Activated B cell treated with CpG ODN at 0.5 μM for 24 hours (primary cell): ENCODE results near the gene ZIC1. TPM values are rescaled to one million over a fixed set of nuclear protein-coding genes. Genes with fewer than 3 reads are reported as not detected.

Experiments used
- ATAC-seq: fragments of 200-7000 bp; cut with Tn5 transposase; one replicate; pipeline ENCODE4 v1.10.0; 2021; ENCODE audit warnings: low read depth, mild to moderate bottlenecking, moderate library complexity
- CTCF ChIA-PET: fragments of 350-600 bp; sonication (Branson Sonifier 250); formaldehyde crosslinking; loops from one replicate; lab custom pipeline; 2021; ENCODE audit warnings: antibody characterized with exemption; lab: Charles Lee
- POLR2A ChIA-PET: fragments of 350-600 bp; sonication (Branson Sonifier 250); formaldehyde crosslinking; loops from one replicate; lab custom pipeline; 2021; ENCODE audit warnings: antibody characterized with exemption; lab: Charles Lee
- DNase-seq: peaks from one replicate; pipeline ENCODE4 v3.0.0; 2022
- H3K27ac Mint-ChIP-seq: one replicate; pipeline ENCODE4 v1.8.0; 2020; ENCODE audit warnings: mixed read lengths
- H3K27me3 Mint-ChIP-seq: one replicate; pipeline ENCODE4 v1.8.0; 2021; ENCODE audit warnings: mixed read lengths
- H3K36me3 Mint-ChIP-seq: one replicate; pipeline ENCODE4 v1.8.0; 2021; ENCODE audit warnings: low read depth, mixed read lengths
- H3K4me1 Mint-ChIP-seq: one replicate; pipeline ENCODE4 v1.8.0; 2021; ENCODE audit warnings: mixed read lengths
- H3K4me3 Mint-ChIP-seq: one replicate; pipeline ENCODE4 v1.8.0; 2020; ENCODE audit warnings: mild to moderate bottlenecking, mixed read lengths
- H3K9me3 Mint-ChIP-seq: one replicate; pipeline ENCODE4 v1.8.0; 2020; ENCODE audit warnings: mixed read lengths
- intact Hi-C: fragments of 100-400 bp; cut with micrococcal nuclease; formaldehyde crosslinking; loops from one replicate; pipeline ENCODE4 v1.15.1; 2024
- total RNA-seq: library from RNA; stranded (reverse); gene quantifications from 2 replicates; pipeline ENCODE4 v1.2.3, GENCODE V29; 2022
- TF ChIP-seq, protein P1 (sequence below): fragments of 200-600 bp; IDR thresholded peaks from one replicate; pipeline ENCODE4 v1.8.0; 2022; ENCODE audit warnings: antibody characterized with exemption, mild to moderate bottlenecking

ZIC1 gene
- total RNA-seq, 1 donor from 2014 or later, result not detected

DNA sequence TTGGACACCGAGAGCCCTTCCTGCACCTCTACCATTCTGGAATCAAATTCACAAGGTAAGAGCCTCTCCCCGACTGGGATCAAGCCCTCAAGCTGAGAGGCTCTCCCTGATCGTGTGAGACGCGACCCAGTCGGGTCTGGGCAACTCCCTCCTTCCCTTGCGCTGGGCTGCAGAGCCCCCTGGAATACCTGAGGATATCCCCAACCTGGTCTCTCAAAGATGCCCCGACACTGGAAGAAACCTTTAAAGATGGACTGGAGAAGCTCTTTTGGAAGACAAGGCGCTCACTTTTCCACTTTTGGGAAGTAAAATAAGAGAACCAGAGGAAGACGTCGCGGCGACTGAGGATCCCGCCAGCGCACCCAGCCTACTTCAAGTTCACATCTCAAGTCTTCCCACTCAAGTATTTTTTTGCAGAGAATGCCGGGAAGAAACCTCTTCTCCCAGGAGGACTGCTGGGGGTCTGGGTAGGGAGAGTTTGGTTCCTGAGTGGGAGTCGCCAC lies 36.6 kb upstream of the ZIC1 start:
- no peaks in the 10 kb centered on the region for H3K9me3 Mint-ChIP-seq
- H3K27me3 Mint-ChIP-seq, result peaks cover 66% of the 10 kb centered on the region
- no peak overlapping the region for H3K27ac Mint-ChIP-seq
- H3K36me3 Mint-ChIP-seq, result no peaks in the 10 kb centered on the region
- TF ChIP-seq, protein P1, sequence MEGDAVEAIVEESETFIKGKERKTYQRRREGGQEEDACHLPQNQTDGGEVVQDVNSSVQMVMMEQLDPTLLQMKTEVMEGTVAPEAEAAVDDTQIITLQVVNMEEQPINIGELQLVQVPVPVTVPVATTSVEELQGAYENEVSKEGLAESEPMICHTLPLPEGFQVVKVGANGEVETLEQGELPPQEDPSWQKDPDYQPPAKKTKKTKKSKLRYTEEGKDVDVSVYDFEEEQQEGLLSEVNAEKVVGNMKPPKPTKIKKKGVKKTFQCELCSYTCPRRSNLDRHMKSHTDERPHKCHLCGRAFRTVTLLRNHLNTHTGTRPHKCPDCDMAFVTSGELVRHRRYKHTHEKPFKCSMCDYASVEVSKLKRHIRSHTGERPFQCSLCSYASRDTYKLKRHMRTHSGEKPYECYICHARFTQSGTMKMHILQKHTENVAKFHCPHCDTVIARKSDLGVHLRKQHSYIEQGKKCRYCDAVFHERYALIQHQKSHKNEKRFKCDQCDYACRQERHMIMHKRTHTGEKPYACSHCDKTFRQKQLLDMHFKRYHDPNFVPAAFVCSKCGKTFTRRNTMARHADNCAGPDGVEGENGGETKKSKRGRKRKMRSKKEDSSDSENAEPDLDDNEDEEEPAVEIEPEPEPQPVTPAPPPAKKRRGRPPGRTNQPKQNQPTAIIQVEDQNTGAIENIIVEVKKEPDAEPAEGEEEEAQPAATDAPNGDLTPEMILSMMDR, result no peak
- ChIA-PET CTCF (no interaction called here), POLR2A (no interaction called here)
- no peak overlapping the region for H3K4me3 Mint-ChIP-seq
- no peaks in the 10 kb centered on the region for H3K4me1 Mint-ChIP-seq
- ATAC-seq (no peak), DNase-seq (no peak)
- intact Hi-C loops, result no loop called here

DNA sequence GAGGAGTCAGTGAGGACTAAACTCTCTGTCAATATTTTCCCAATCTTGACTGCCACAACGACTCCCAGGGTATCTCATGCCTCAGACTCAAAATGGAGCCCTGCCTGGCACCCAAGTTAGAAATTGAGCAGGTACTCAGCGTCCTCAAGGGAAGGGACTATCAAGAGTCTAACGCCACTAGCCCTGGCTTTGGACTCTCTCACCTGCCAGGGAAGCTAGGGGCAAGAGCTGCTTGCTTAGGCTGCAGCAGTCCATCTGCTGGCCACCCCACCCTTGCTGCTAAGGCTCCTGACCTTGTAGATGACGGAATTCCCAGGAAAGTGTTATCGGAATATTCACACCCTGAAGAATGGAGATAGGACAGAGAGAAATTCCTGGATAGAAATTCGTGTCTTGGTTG lies 35.9 kb upstream of the ZIC1 start:
- TF ChIP-seq, protein P1, result no peak
- Mint-ChIP-seq H3K4me1 (no peaks in the 10 kb centered on the region), H3K4me3 (no peak overlapping the region), H3K36me3 (no peaks in the 10 kb centered on the region), H3K9me3 (no peaks in the 10 kb centered on the region), H3K27ac (no peak overlapping the region), H3K27me3 (peaks cover 66% of the 10 kb centered on the region)
- intact Hi-C loops, result no loop called here
- no peak for ATAC-seq
- POLR2A ChIA-PET, result no interaction called here
- DNase-seq, result no peak
- CTCF ChIA-PET, result no interaction called here

DNA sequence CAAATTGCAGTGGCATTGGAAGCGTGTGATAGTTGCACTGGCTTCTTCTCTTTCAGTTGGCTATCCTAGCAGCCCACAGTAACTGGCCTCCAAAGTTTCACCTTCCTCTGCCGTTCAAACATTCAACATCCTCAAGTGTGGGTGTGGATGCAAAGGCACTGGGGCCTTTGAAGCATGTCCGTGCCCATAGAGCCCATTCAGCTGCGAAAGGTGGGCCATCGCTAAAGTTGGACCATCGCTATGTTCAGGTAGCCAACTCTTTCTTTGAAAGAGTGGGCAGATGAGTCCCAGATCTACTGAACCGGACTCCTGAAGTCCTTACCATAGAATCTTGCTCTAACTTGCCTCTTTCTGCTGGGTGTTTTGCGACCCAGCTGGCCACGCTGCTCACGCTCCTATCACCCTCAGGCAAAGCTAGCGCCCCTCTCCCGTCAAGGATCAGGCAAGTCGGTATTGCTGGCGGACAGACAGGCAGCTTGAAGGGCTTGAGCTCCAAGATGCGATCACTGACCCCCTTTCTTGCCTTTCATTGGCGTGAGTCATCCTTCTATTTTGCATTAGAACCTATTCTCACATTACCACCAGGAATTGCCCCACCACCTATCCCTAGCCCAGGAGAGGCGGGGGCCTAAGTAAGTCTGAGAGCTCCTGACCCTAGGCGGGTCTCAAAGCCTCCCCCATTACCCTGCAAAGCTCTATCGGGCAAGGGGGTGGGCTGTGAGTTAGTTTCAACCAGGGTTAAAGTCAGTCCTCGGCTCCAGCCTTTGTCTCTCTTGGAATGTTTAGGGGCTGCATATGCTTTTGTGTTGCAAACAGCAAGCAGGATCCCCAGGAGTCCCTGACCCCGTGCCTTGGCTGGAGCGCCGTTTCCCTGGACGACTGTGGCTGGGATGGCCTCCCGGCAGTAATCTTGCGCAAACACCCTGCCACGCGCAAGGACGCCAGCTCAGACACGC lies 31.5 kb upstream of the ZIC1 start:
- H3K9me3 Mint-ChIP-seq, result no peaks in the 10 kb centered on the region
- DNase-seq (no peak), ATAC-seq (no peak)
- no peaks in the 10 kb centered on the region for H3K4me1 Mint-ChIP-seq
- TF ChIP-seq, protein P1, result no peak
- POLR2A ChIA-PET, result no interaction called here
- CTCF ChIA-PET, result no interaction called here
- peaks cover 67% of the 10 kb centered on the region for H3K27me3 Mint-ChIP-seq
- intact Hi-C loops, result no loop called here
- no peak overlapping the region for H3K4me3 Mint-ChIP-seq
- no peak overlapping the region for H3K27ac Mint-ChIP-seq
- H3K36me3 Mint-ChIP-seq, result no peaks in the 10 kb centered on the region

DNA sequence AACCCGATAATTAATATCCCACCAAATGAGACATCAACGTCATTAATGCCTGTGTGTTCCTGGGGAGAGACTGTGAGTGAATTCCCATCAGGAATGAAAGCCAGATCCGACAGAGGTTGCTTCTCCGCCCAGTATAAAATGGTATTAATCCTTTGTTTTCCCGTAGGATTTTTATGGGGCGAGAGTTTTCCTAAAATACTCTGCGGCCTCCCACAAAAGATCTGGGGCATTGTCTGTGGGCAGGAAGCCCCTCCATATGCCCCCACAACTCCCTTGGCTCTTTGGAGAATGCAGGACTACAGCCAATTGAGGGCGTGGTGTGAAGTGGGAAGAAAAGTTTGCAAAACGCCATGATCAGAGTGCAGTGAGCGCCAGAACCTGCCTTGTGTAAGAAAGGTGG lies 29.5 kb upstream of the ZIC1 start:
- ATAC-seq (no peak), DNase-seq (no peak)
- H3K36me3 Mint-ChIP-seq, result no peaks in the 10 kb centered on the region
- peaks cover 70% of the 10 kb centered on the region for H3K27me3 Mint-ChIP-seq
- H3K9me3 Mint-ChIP-seq, result no peaks in the 10 kb centered on the region
- TF ChIP-seq, protein P1, result no peak
- ChIA-PET POLR2A (no interaction called here), CTCF (no interaction called here)
- intact Hi-C loops, result no loop called here
- no peak overlapping the region for H3K4me3 Mint-ChIP-seq
- no peak overlapping the region for H3K27ac Mint-ChIP-seq
- H3K4me1 Mint-ChIP-seq, result no peaks in the 10 kb centered on the region

- CTCF ChIA-PET, result no interaction called here
- no peak overlapping the region for H3K27ac Mint-ChIP-seq
- no peak overlapping the region for H3K4me3 Mint-ChIP-seq
- no peaks in the 10 kb centered on the region for H3K36me3 Mint-ChIP-seq
- POLR2A ChIA-PET, result no interaction called here
- no peaks in the 10 kb centered on the region for H3K4me1 Mint-ChIP-seq
- no peak for ATAC-seq
- H3K9me3 Mint-ChIP-seq, result no peaks in the 10 kb centered on the region
- no peak for DNase-seq
- peaks cover 74% of the 10 kb centered on the region for H3K27me3 Mint-ChIP-seq
- TF ChIP-seq, protein P1, result no peak
- intact Hi-C loops, result no loop called here
Measured at GRCh38 chr3:147380387-147380951, 28.7 kb upstream of the ZIC1 start.
